CD4-positive, alpha-beta T cell treated with Interleukin-2 at 100 ng/mL for 4 hours (primary cell): ENCODE results near the gene TMEM129.
A peak's percentile ranks its signal among the peaks of the same experiment; 100 is the strongest.

ENCODE experiments used
- DNase-seq: peaks from one replicate; pipeline ENCODE4 v3.0.0-alpha.2; 2020; ENCODE audit warnings: low spot score

TMEM129 gene

GRCh38 chr4:1744552-1744951, 23.4 kb upstream of the TMEM129 start:
- no peak for DNase-seq

- no peak for DNase-seq
These were observed 22.9 kb upstream of the TMEM129 start for GRCh38 chr4:1743975-1744374.

GRCh38 chr4:1743551-1743950, 22.4 kb upstream of the TMEM129 start:
- DNase-seq: no peak

- DNase-seq: no peak
These were observed 20.1 kb upstream of the TMEM129 start for GRCh38 chr4:1741208-1741607.

GRCh38 chr4:1740021-1740545, 19.0 kb upstream of the TMEM129 start:
- no peak for DNase-seq

GRCh38 chr4:1739358-1739757, 18.2 kb upstream of the TMEM129 start:
- no peak for DNase-seq

- DNase-seq: no peak
These were observed 17.3 kb upstream of the TMEM129 start for GRCh38 chr4:1738410-1738809.

GRCh38 chr4:1737666-1738065, 16.5 kb upstream of the TMEM129 start:
- DNase-seq: no peak

GRCh38 chr4:1736812-1737211, 15.7 kb upstream of the TMEM129 start:
- no peak for DNase-seq

- DNase-seq: no peak
These were observed 14.1 kb upstream of the TMEM129 start for GRCh38 chr4:1735215-1735614.

- DNase-seq: no peak
These were observed 11.8 kb upstream of the TMEM129 start for GRCh38 chr4:1732911-1733310.

- DNase-seq: peak; percentile 20
These were observed 10.1 kb upstream of the TMEM129 start for GRCh38 chr4:1731180-1731579.

- DNase-seq: no peak
These were observed 9.5 kb upstream of the TMEM129 start for GRCh38 chr4:1730532-1731135.

- DNase-seq: no peak
These were observed 7.2 kb upstream of the TMEM129 start for GRCh38 chr4:1728061-1728980.

GRCh38 chr4:1727117-1728031, 6.3 kb upstream of the TMEM129 start:
- no peak for DNase-seq

GRCh38 chr4:1726146-1726934, 5.2 kb upstream of the TMEM129 start:
- peak; percentile 92 for DNase-seq

GRCh38 chr4:1725521-1725920, 4.4 kb upstream of the TMEM129 start:
- no peak for DNase-seq

- DNase-seq: peak; percentile 52
These were observed 2.1 kb upstream of the TMEM129 start for GRCh38 chr4:1723131-1723801.

GRCh38 chr4:1722551-1723118, 1.5 kb upstream of the TMEM129 start:
- no peak for DNase-seq
